Measurements from ENCODE around the gene LACTB.

DNA sequence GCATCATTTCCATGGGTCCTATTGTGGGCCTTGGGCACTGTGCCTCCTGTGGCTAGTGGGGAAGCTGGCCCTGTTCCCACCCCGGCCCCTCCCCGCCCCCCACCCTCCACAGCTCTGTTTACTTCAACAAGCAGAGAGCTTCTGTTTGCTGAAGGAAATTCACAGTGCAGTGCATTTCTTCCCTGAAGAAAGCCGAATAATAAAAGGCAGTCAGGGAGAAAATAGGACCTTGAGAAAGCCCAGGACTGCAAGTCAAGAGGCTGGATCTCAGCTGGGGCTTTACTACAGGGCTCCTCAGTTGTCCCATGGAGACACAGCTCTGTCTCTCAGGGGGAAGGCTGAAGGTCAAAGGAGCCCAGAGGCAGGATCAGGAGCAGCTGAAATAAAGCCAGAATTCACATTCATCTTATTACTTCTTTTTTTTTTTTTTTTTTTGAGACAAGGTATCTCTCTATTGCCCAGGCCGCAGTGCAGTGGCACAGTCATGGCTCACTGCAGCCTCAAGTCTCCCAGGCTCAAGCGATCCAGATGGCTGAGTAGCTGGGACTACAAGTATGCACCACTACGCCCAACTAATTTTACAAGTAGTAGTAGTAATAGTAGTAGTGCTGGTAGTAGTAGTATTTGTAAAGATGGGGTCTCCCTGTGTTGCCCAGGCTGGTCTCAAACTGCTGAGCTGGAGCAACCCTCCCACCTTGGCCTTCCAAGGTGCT is 33.0 kb upstream of the LACTB start:
- TF ChIP-seq CTCF (conservative IDR thresholded peaks at IDR 0.05; ENCODE audit: low read depth, low read length), result no peak
- TF ChIP-seq EZH2phosphoT487 (IDR thresholded peaks at IDR 0.05; ENCODE audit: borderline replicate concordance, low read length), result no peak
- TF ChIP-seq EZH2 (IDR thresholded peaks at IDR 0.05; ENCODE audit: low read length, unreplicated experiment), result no peak
